GM21528 (cell line): Measurements from ENCODE around the gene CUL1.

Experiments used
- ATAC-seq: cut with Tn5 transposase; IDR thresholded peaks from one replicate; pipeline ENCODE4 v1.9.1; 2021; ENCODE audit warnings: mild to moderate bottlenecking, moderate library complexity; ENCODE audit not compliant: unreplicated experiment, low FRiP score

Gene CUL1

GRCh38 chr7:148750442-148751355 is 52.0 kb downstream of the CUL1 start:
- no peak for ATAC-seq

- ATAC-seq: no peak
Measured at GRCh38 chr7:148753224-148753623, 54.5 kb downstream of the CUL1 start.

GRCh38 chr7:148754912-148755311 is 56.2 kb downstream of the CUL1 start:
- no peak for ATAC-seq

- no peak for ATAC-seq
Measured at GRCh38 chr7:148761499-148762278, 63.0 kb downstream of the CUL1 start.

GRCh38 chr7:148763622-148764021 is 64.9 kb downstream of the CUL1 start:
- no peak for ATAC-seq

GRCh38 chr7:148770004-148770403 is 71.3 kb downstream of the CUL1 start:
- no peak for ATAC-seq

- no peak for ATAC-seq
Measured at GRCh38 chr7:148772297-148773089, 73.8 kb downstream of the CUL1 start.

- peak; percentile 89 for ATAC-seq
Measured at GRCh38 chr7:148773334-148773733, 74.6 kb downstream of the CUL1 start.

- no peak for ATAC-seq
Measured at GRCh38 chr7:148774471-148774870, 75.8 kb downstream of the CUL1 start.

GRCh38 chr7:148782757-148783456 is 84.2 kb downstream of the CUL1 start:
- ATAC-seq: no peak

- no peak for ATAC-seq
Measured at GRCh38 chr7:148783801-148784527, 85.3 kb downstream of the CUL1 start.

- ATAC-seq: no peak
Measured at GRCh38 chr7:148787571-148788295, 89.0 kb downstream of the CUL1 start.

GRCh38 chr7:148789220-148789619 is 90.5 kb downstream of the CUL1 start:
- no peak for ATAC-seq

- no peak for ATAC-seq
Measured at GRCh38 chr7:148790131-148790726, 91.5 kb downstream of the CUL1 start.

- no peak for ATAC-seq
Measured at GRCh38 chr7:148790850-148791249, 92.1 kb downstream of the CUL1 start.

- ATAC-seq: no peak
Measured at GRCh38 chr7:148791546-148791945, 92.8 kb downstream of the CUL1 start.

- ATAC-seq: no peak
Measured at GRCh38 chr7:148793590-148793989, 94.9 kb downstream of the CUL1 start.

GRCh38 chr7:148794476-148794875 is 95.8 kb downstream of the CUL1 start:
- ATAC-seq: no peak
